Measurements from ENCODE around the gene SPRY2. TPM values are rescaled to one million over a fixed set of nuclear protein-coding genes. Genes with fewer than 3 reads are reported as not detected.

SPRY2 gene
- total RNA-seq, 4 donors from 2014 or later, result 44.3 to 46.1 (median 44.7) TPM

DNA sequence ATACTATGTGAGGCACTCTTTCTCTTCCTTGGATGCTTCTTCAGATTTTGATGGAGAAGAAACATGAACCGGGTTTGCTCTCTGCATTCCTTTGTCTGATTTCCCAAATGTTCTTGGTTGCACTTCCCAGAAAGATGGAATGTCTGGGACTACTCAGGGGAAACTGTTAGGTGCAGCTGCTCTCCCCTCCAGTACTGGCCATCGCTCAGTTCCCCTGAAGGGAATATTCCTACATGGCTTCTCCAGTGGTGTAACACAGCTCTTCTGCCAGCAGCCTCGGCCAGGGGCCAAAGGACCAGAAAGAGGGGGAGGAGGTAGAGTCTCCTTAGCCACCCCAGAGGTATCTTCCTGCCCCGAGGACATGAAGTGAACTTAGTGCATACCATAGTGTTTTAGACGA lies 33.5 kb upstream of the SPRY2 start:
- Histone ChIP-seq H3K9me3 (no peaks in the 10 kb centered on the region), H3K27me3 (no peaks in the 10 kb centered on the region), H3K36me3 (no peaks in the 10 kb centered on the region), H3K4me3 (no peak overlapping the region), H3K4me1 (no peaks in the 10 kb centered on the region), H3K27ac (replicated peaks in 1 of 4) (peak overlapping the region in 1 of 4 donors; percentile 63)
- no peak for DNase-seq (ENCODE audit: extremely low spot score)
- intact Hi-C loops (cut with DNase I), result no loop called here
- TF ChIP-seq POLR2A (IDR thresholded peaks at IDR 0.05; ENCODE audit: low read depth) (no peak), POLR2AphosphoS5 (IDR thresholded peaks at IDR 0.05) (peak in 1 of 2 donors; percentile 28), EP300 (IDR thresholded peaks at IDR 0.05) (no peak)
- TF ChIP-seq, protein P1, sequence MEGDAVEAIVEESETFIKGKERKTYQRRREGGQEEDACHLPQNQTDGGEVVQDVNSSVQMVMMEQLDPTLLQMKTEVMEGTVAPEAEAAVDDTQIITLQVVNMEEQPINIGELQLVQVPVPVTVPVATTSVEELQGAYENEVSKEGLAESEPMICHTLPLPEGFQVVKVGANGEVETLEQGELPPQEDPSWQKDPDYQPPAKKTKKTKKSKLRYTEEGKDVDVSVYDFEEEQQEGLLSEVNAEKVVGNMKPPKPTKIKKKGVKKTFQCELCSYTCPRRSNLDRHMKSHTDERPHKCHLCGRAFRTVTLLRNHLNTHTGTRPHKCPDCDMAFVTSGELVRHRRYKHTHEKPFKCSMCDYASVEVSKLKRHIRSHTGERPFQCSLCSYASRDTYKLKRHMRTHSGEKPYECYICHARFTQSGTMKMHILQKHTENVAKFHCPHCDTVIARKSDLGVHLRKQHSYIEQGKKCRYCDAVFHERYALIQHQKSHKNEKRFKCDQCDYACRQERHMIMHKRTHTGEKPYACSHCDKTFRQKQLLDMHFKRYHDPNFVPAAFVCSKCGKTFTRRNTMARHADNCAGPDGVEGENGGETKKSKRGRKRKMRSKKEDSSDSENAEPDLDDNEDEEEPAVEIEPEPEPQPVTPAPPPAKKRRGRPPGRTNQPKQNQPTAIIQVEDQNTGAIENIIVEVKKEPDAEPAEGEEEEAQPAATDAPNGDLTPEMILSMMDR (IDR thresholded peaks at IDR 0.05), result no peak
- 52% methylated on average over 5 of the region's 5 CpGs for WGBS

DNA sequence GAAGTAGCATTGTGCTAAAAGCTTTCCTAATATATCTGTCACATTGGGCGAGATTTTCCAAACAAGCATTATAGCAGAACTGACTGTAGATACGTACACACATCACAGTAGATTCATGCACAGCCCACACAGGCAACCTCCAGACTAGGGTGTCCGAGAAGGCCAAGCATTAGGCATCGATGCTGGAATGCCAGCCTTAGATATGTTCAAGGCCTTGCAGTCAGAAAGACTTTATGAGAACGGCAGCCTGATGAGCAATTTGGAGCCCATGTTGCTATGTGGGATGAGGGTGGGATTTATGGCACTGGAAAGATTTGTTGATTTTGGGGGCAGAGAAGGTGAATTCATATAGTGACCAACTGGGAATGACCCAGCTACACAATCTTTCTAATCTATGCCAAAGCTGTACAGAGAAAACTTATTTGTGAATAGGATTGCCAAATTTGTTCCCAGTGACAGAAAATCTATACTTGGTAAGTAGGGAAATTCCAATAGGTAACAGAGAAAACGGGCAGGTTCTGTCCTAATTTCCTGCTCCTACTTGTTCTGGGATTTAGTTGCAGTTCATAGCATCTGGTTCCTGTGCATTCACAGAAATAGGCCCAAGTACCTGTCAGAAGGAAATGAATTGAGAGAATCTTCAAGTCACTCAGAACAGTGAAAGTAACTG lies 31.0 kb upstream of the SPRY2 start:
- no peaks in the 10 kb centered on the region for H3K9me3 ChIP-seq
- no peak overlapping the region for H3K4me3 ChIP-seq
- H3K36me3 ChIP-seq, result no peaks in the 10 kb centered on the region
- H3K4me1 ChIP-seq, result no peaks in the 10 kb centered on the region
- no peak for DNase-seq (ENCODE audit: extremely low spot score)
- H3K27ac ChIP-seq (replicated peaks in 1 of 4), result no peak overlapping the region
- intact Hi-C loops (cut with DNase I), result no loop called here
- no peaks in the 10 kb centered on the region for H3K27me3 ChIP-seq
- TF ChIP-seq EP300 (IDR thresholded peaks at IDR 0.05), result no peak
- TF ChIP-seq, protein P1 (IDR thresholded peaks at IDR 0.05), result no peak
- 91% methylated on average over 6 of the region's 6 CpGs for WGBS

DNA sequence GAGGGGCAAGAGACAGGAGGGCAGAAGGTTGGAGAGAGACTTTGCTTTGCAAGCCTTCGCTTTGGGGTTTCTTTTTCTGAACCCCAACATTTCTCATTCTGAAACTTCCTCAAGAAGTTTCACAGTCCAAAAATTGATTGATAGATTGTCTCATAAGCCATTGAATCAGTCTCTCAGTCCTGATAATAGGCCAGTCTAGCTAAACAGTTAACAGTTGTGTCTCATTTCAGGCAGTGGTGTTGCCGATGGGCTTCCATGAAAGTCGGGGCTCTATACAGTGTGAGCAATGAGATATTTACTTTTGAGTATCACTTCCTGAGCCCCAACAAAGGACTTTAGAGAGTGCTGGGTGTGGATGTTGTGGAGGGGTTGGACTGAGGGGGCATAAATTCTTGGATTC lies 26.5 kb upstream of the SPRY2 start:
- Histone ChIP-seq H3K4me1 (no peaks in the 10 kb centered on the region), H3K27me3 (no peaks in the 10 kb centered on the region), H3K36me3 (no peaks in the 10 kb centered on the region), H3K9me3 (no peaks in the 10 kb centered on the region), H3K27ac (replicated peaks in 1 of 4) (no peak overlapping the region), H3K4me3 (no peak overlapping the region)
- intact Hi-C loops (cut with DNase I), result no loop called here
- DNase-seq (ENCODE audit: extremely low spot score), result no peak
- TF ChIP-seq POLR2AphosphoS5 (IDR thresholded peaks at IDR 0.05), result no peak
- TF ChIP-seq POLR2A (IDR thresholded peaks at IDR 0.05; ENCODE audit: low read depth), result no peak
- 97% methylated on average over 3 of the region's 3 CpGs for WGBS

DNA sequence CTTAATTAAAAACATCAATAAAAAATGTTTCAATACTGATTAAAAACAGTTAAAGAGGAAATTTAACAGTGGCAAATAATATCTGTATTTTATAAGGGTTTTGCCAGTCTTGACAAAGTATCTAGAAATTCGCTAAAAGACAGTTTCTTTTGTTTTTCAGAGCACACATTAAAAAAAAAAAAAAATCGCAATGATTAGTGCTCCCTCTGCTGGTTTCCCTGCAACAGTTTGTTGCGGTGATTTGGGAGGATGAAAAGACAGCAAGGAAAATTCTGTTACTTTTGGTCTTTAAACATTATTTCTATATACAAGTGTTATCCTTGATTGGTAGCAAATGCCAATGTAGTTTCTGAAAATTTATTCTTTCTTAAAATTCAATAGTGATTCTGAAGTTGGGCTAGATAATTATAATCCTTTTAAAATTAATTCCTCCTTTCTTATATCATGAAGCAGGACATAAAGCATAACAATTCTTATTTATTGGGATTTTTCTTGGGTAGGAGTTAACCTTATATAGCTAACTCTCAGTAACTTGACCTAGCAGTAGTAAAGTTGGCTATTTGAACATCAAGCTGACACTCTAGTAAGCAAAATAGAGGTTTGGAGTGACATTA lies 23.1 kb upstream of the SPRY2 start:
- no peak overlapping the region for H3K27ac ChIP-seq (replicated peaks in 1 of 4)
- H3K4me3 ChIP-seq, result peak overlapping the region; percentile 16 to 28 (median 22)
- no peaks in the 10 kb centered on the region for H3K9me3 ChIP-seq
- intact Hi-C loops (cut with DNase I), result loop anchor here (1.0 to 5.0 kb wide), 2 partner anchors 22 to 687 kb away; no protein-coding TSS in a partner anchor
- no peaks in the 10 kb centered on the region for H3K27me3 ChIP-seq
- TF ChIP-seq, protein P1 (IDR thresholded peaks at IDR 0.05), result peak; percentile 66 to 83 (median 82)
- no peak for TF ChIP-seq EP300 (IDR thresholded peaks at IDR 0.05)
- no peak for DNase-seq (ENCODE audit: extremely low spot score)
- WGBS, result 2% methylated on average over 3 of the region's 3 CpGs
- H3K36me3 ChIP-seq, result no peaks in the 10 kb centered on the region
- H3K4me1 ChIP-seq, result peaks cover 5 to 9% (median 8%) of the 10 kb centered on the region in 4 donors

DNA sequence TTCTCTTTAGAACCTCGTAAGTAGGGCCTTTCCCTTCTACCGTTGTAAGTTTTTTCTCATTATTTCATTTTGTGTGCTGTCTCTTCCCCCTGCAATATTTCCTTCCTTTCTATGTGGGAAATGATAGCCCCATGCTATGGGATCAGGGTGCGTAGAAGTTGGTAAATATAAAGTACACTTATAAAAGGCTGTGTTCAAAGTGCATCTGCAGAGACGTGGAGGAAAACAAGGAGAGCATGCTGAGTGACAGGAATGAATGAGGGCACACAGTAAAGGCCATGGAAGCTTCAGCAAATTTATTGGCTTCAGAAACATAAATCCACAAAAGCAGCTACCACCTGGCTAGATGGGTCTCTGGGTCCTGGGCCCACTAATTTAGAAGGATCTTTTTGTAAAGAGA lies 21.6 kb upstream of the SPRY2 start:
- Histone ChIP-seq H3K36me3 (no peaks in the 10 kb centered on the region), H3K27me3 (no peaks in the 10 kb centered on the region), H3K27ac (replicated peaks in 1 of 4) (peak overlapping the region in 1 of 4 donors; percentile 1), H3K4me3 (no peak overlapping the region), H3K4me1 (peaks cover 5 to 9% (median 8%) of the 10 kb centered on the region in 4 donors), H3K9me3 (no peaks in the 10 kb centered on the region)
- no peak for DNase-seq (ENCODE audit: extremely low spot score)
- WGBS, result 88% methylated on average over 4 of the region's 4 CpGs
- intact Hi-C loops (cut with DNase I), result loop anchor here (5.0 kb wide), 1 partner anchor 685 kb away; no protein-coding TSS in a partner anchor
- TF ChIP-seq POLR2A (IDR thresholded peaks at IDR 0.05; ENCODE audit: low read depth), result no peak
- TF ChIP-seq, protein P1 (IDR thresholded peaks at IDR 0.05), result no peak
- TF ChIP-seq POLR2AphosphoS5 (IDR thresholded peaks at IDR 0.05), result no peak
- TF ChIP-seq EP300 (IDR thresholded peaks at IDR 0.05), result no peak
